HG03139 (cell line): ENCODE data around the gene TENT4B.

Experiments
- ATAC-seq: cut with Tn5 transposase; IDR thresholded peaks from one replicate; pipeline ENCODE4 v1.9.1; 2021; ENCODE audit not compliant: unreplicated experiment

The TENT4B gene

DNA sequence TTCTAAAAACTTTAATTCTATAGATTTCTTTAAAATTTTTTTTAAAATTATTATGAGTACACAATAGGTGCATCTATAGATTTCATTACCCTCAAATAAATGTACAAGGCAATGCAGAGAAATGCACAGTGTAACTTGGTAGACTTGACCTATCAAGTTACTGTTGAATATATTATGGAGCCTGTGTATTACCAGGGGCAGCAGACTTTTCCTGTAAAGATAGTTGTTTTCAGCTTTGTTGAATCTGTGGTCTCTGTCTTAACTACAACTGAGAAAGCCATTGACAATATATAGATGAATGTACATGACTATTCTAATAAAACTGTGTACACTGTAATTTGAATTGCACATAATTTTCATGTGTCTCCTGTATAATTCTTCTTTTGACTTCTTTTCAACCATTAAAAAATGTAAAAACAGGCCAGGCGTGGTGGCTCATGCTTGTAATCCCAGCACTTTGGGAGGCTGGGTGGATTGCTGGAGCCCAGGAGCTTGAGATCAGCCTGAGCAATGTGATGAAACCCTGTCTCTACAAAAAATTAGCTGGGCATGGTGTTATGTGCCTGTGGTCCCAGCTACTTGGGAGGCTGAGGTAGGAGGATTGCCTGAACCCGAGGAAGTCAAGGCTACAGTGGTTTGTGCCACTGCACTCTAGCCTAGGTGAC lies 39.4 kb downstream of the TENT4B start:
- no peak for ATAC-seq

DNA sequence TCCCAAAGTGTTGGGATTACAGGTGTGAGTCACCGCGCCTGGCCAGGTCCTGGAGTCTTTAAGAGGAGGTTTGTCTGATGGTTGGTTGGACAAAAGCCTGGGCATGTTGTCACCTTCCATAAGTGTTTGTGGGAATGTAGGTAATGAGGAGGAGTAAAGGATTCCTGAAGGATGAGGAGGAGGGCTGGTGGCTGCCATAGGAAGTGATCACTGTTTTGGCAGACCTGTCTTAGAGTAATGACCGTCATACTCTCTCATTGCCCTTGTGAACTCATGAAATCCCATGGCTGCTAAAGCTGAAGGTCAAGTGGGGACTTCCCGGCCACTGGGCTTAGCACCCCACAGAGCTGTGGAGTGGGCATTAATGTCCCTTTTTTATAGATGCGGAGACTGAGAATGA lies 40.5 kb downstream of the TENT4B start:
- no peak for ATAC-seq

DNA sequence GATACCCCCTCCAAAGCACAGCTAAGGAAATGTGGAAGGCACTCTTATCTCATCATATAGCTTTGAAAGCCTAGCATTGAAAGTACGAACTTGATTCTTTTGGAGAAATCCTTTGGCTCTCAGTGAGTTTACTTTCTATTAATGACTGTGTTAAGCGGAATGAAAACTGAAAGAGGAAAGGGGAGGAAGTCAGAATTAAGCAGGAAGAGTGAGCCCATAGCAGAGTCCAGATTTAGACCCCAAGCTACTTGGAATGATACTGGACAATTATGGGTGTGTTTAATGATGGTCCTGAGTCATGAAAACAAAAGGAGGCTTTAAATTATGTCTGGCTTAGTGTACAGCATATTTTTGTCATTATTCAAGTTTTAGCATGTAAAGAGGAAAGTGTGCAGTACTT lies 42.2 kb downstream of the TENT4B start:
- ATAC-seq: no peak

DNA sequence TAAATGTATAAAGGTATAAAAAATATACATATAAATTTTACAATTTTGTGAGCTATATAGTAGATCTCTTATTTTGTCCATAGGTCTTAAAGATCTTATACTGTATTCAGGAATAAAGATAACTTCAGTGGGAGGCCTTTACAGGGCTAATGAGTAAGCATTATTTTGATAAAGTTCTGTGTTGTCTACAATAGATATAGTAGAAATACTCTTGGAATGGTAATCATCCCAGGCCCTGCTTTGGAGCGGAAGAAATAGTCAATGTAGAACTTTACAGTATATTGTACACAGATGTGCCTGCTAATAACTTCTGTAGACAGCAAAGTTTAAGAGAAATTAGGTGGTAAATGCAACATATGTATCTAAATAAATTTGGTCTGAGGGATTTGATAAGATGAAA lies 42.6 kb downstream of the TENT4B start:
- no peak for ATAC-seq

DNA sequence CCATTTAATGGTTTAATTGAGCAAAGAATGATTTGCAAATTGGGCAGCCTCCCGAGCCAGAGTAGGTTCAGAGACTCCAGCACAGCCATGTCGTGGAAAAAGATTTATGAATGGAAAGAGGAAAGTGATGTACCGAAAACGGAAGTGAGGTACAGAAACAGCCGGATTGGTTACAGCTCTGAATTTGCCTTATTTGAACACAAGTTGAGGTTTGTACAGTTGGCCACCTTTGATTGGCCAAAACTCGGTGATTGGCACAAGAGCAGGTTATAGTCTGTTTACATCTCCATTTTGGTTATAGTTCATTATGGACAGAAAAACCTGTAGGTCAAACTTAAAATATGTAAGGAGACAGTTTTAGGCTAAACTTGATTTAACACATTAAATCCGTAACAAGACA lies 44.5 kb downstream of the TENT4B start:
- ATAC-seq: no peak

DNA sequence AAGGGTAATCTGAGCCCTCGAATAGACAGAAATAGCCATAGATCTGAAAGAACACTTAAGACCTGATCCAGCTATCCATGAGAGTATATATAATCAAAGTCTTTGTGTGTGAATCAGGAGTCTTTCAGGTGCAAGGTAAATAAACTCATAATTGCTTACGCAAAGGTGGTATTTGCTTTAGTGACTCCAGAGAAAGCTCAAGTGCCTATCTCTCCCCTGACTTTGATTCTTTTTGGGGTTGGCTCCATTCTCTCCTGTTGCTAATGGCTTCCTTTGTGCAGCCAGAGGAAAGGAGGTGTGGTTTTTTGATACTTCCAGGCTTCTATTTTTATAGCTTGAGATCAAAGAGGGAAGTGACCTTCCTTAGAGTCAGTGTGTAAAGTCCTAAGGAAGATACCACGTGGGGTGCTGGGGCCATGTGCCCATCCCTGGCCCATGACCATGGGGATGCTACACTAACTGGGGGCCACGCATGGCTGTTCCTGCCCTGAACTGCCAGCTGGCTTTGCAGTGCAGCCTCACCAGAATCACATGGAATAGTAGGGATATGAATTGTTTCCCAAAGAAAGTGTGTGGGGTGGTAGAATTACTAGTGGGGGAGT lies 45.8 kb downstream of the TENT4B start:
- ATAC-seq: no peak

DNA sequence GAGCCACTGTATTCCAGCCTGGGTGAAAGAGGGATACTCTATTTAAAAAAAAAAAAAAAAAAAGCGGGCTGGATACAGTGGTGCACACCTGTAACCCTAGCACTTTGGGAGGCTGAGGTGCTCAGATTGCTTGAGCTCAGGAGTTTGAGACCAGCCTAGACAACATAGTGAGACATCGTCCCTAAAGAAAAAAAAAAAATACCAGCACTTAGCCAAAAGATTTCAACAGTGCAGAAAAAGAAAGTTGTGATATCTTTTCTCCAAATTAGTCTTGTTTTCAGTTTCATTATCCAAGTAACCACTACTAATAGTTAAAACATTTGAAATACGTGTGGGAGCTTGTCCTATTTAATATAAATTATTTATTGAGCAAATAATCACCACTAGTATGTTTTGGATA lies 48.7 kb downstream of the TENT4B start:
- no peak for ATAC-seq

DNA sequence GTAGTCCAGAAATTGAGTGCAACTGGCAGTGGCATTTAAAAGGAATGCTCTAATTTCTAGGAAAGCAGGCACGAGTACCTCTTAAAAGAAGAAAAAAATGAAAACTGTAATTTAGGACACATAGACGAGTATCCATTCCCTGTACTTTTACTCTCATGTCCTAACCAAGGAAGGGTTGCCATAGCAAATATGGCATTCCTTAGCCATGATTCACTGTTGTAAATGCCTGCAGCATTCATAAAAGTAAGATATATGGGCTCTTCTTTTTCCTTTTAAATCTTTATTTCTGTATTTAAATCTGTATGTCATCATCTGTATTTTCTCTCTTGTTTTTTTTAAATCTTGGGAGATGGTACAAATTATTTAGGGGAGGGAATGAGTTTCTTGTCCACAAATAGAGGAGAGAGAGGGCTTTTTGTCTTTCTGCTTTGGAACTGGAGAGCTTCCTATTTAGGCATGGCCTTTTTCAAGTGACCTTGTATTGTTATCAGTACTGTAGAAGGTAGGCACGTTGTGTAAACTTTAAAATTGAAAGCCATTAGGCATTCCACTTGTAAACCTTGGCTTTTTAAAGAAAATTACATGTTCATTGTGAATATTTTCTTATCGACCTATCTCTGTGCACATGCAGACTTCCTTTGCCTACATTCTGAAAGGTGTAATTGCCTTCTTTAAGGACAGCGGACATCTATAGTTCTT lies 50.0 kb downstream of the TENT4B start:
- ATAC-seq: no peak

DNA sequence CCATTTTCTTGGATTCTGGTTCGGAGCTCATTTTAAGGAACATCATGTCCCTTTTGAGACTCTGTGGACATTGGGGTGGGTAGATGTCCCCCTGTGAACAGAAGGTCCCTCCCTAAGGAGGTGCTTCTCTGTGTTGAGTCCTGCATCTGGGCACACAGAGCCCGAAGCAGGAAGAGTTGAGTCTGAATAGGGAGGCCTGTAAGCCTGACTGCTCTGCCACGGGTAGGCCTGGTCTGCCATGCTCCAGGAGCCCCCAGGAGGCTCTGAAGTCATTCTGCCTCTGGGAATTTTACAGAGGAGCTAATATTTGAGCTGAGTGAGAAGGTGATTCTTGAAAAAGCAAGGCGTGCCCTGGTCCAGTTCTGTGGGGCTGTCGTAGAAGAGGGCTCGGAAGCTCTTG lies 50.6 kb downstream of the TENT4B start:
- ATAC-seq: no peak

DNA sequence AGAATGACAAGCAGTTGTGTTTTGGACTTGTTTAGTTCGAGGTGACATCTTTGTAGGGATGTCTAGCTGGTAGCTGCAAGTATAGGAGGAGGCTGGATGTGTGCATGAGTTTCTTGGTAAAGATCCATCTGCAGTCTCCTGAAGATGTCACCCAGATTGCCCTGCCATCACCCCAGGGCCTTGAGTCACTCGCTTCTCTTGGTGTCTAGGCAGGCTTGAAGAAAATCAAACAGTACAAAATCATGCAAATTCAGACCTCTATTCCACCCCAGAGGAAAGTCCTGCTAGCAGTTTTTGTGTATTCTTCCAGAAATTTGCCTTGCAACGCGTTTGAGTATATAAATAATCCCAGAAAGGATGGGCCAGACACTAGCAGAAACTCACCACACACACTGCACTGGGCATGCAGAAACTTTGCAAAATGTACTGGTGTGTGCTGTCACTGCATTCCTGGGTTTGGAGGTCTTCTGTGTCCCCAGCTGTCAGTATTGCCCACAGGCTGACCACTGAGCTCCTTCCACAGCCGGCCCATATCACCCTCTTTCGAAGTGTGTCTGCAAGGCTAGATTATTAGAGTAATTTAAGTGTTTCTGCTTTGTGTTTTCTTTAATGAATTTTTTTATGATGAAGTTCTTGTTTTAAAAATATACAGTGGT lies 51.5 kb downstream of the TENT4B start:
- ATAC-seq: no peak

DNA sequence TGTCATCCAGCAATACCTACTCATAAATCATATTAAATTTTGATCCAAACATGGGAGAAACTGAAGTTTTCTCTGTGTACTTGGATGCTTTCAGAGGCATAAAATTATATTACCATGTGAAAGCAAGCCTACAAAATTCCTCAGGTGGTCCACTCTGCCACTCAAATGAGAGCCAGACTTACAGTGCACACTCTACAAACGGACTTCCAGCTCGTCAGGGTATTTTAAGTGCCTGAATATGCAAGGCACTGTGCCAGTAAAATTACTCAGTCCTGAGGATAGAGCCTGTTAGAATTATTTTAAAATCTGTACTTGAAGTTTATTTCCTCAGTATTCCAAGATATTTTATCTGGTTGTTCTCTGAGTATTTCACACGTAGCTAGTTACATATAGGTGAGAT lies 54.5 kb downstream of the TENT4B start:
- no peak for ATAC-seq

DNA sequence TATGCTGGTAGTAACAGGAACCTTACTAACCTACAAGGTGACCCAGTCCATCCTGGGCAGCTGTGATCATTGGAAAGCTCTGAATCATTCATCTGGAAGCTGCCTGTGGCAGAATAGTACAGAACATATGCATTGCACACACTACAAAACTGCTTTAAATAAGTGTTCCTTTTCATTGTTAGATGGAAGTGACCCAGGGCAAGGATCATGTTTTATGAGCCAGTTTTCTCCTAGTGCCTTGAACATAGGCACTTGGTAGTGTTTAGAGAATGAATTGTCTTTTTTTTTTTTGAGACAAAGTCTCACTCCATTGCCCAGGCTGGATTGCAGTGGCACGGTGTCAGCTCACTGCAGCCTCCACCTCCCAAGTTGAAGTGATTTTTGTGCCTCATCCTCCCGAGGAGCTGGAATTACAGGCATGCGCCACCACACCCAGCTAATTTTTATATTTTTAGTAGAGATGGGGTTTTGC lies 55.4 kb downstream of the TENT4B start:
- no peak for ATAC-seq

DNA sequence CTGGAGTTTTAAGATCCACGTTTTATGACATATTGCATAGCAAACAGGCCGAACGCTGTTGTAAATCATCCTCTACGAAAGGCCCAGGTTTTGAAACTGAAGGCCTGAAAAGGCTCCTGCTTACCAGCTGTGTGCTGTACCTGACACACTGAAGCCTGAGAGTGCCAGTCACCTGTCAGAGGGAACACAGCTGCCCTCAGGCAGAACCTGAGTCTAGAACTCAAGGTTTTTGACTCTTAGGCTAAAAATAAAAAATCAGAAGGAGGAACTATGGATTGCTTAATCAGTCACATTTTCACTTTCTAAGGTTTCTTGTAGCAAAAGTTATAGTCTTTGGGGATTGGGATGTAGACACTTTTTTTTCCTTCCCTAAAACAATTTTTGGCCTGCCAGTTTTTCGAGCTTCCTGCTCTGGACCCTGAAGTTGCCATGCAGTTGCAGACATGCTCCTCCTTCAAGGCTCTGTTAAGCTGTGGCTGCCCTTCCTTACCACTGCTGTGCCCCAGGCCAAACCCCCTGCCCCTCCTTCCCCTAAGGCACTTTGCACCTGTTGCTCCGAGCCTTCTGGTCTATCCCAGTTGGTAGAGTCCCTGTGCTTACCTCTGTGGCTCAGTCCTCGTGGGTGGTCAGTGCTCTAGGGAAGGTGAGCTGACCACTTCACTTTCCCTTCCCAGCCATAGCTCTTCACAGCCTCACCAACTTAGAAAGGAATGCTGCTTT lies 56.6 kb downstream of the TENT4B start:
- ATAC-seq: no peak

DNA sequence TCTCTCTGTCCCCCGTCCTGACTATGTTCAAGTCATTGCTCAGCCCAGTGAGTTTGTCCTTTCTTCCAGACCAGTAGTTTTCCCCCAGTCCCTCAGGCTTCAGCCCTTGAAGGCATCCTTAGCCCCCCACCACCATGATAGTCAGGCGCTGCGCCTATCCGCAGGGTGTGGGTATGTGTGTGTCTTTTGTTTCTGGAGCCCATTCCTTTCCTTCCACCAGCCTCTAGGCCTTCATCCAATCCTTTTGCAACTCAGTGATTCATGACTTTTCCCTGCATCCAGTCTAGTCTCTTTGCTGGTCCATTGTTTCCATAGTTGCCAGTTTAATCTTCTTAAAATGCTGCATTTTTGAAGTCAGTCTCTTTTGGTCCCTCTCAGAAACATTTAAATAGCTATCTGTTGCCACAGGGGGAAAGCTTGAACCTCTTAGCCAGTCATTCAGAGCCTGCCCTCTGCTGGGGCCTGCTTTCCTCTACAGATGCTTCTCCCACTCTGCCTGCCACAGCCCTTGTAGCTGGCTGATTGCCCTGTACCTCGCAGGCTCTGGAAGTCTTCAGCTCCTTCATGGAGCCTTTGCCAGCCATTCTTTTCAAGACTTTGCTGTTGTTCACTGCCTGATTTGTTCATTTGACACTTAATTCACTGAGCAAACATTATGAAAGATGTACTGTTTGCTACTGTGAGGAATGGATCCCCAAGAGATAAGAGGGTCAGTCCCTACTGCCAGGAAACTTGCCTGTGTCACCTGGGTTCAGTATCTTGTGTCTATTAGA lies 57.3 kb downstream of the TENT4B start:
- ATAC-seq: peak; percentile 88

DNA sequence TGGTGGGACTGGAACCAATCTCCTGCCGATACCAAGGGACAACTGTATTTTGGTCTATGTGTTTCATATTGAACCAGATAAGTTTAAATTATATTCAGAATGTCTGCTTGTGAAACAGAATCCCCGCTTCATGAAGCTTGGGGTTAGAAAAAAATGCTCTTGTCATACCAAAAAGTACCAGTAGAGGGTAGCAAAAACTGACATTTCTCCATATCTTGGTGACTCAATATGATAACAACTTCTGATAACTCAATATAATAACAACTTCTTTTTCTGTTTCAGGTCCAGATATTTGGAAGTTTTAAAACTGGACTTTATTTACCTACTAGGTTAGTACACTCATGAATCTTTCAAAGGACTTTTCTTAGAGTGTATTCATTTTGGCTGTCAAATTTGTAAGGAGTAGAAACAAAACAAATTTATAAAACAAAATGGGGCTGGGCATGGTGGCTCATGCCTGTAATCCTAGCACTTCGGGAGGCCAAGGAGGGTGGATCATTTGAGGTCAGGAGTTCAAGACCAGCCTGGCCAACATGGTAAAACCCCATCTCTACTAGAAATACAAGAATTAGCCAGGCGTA lies 60.9 kb downstream of the TENT4B start:
- ATAC-seq: no peak

DNA sequence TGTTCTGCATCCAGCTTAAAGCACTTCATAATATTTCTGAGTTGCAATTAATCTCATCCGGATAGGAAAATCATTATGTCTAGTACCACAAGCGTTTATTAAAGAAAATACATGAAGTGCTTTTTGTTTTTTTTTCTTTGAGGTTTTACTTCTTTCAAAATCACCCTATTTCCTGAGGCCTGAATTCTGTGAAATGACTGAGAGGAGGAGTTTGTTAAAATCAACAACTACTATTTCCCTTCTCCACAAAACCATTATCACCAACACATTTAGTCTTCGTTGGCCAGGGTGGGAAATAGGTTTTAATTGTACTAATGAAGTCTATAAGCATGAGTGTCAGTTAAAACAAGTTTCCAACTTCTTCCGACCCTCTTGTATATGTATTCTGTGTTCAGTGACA lies 62.6 kb downstream of the TENT4B start:
- ATAC-seq: no peak

DNA sequence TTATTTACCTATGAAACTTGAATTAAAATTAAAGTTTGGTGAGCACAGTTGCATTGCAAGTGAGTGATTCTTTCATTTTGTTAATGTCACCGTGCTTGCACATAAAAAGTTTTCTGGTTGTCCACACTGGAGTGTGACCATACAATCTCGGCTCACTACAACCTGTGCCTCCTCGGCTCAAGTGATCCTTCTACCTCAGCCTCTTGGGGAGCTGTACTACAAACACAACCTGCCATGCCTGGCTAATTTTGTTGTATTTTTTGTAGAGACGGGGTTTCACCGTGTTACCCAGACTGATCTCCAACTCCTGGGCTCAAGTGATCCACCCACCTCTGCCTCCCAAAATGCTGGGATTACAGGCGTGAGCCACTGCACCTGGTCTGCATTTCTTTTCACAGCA lies 63.1 kb downstream of the TENT4B start:
- no peak for ATAC-seq

DNA sequence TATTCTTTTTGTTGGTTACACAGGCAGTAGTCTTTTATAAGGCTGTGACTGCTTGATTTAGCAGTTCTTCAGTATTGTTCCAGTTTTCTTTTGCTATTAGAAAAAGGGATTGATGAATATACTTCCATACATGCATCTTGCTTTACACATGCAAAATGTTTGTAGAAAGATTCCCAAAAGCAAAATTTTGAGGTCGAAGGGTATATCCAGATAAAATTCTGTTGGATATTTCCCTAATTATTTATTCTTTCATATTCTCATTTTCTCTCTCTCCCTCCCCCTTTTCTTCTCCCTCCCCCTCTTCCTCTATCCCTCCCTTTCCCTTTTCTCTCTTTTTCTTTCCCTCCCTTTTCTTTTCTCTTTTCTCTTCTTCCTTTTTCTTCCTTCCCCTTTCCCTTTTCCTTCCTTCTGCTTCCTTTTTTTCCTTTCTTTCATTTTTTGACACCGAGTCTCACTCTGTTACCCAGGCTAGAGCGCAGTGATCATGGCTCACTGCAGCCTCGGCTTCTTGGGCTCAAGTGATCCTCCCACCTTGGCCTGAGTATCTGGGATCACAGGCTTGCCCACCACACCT lies 66.4 kb downstream of the TENT4B start:
- no peak for ATAC-seq

DNA sequence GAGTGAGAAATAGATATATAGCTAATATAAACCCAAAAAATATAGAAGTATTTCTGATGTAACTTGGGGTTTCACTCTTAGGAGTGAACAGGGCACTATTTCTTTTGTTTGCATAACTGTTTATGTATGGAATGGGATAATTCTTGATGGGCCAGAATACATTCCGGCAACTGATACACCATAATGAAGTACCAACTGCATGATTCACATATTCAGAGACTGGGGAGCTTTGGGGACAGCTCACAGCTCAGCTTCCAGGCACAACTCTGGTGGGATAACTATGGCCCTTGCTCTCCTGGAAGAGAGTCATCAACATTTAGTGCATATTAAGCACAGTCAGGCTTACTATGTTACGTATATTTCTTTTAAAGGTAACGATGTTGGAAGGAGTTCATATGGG lies 71.2 kb downstream of the TENT4B start:
- no peak for ATAC-seq

DNA sequence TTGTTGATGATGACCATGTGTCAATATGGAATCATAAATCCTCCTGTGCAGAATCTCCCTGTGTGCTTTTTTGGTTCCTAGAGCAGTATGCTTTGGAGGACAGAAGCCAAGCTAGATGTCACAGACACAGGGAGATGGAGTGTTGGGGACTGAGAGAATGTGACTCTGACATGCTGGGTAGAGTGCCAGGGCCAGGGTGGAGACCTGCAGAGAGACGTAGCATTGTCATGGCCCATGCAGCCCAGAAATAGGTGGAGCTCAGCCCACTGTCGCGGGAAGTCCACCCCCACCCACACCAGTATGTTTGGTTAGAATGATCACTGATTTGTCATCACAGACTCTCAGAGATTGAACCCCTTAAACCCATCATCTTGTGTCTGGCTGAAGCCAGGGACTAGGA lies 74.0 kb downstream of the TENT4B start:
- no peak for ATAC-seq
